ENCODE measurements around the gene DGKG. TPM values are rescaled to one million over a fixed set of nuclear protein-coding genes. Genes with fewer than 3 reads are reported as not detected.

Gene DGKG
- total RNA-seq, 6 experiments from 2014 or later: 1.5 to 3.6 (median 2.0) TPM

GRCh38 chr3:186365202-186365974 lies 3.4 kb upstream of the DGKG start:
- ATAC-seq: peak in 1 of 4 donors; percentile 10
- DNase-seq: no peak
- H3K4me3 ChIP-seq: no peak overlapping the region
- no peak for TF ChIP-seq CTCF (IDR thresholded peaks at IDR 0.05)
- TF ChIP-seq POLR2A (IDR thresholded peaks at IDR 0.05): no peak
- no peak overlapping the region for H3K27ac ChIP-seq
- H3K4me1 ChIP-seq: peaks cover 0 to 11% (median 0%) of the 10 kb centered on the region in 4 donors
- no peaks in the 10 kb centered on the region for H3K9me3 ChIP-seq
- intact Hi-C loops (cut with DNase I): no loop called here
- H3K36me3 ChIP-seq: no peaks in the 10 kb centered on the region
- 53% methylated on average over 5 of the region's 11 CpGs for whole genome bisulfite sequencing (ENCODE audit: insufficient coverage, low coverage, low lambda C conversion rate, missing lambda C conversion rate)
- H3K27me3 ChIP-seq: peaks cover 0 to 7% of the 10 kb centered on the region in 2 donors

- DNase-seq (no peak), ATAC-seq (no peak)
- H3K36me3 ChIP-seq: no peaks in the 10 kb centered on the region
- H3K27ac ChIP-seq: no peak overlapping the region
- peaks cover 0 to 15% (median 0%) of the 10 kb centered on the region in 4 donors for H3K4me1 ChIP-seq
- intact Hi-C loops (cut with DNase I): no loop called here
- 53% methylated on average over 10 of the region's 10 CpGs for WGBS (ENCODE audit: insufficient coverage, low coverage, low lambda C conversion rate, missing lambda C conversion rate)
- no peaks in the 10 kb centered on the region for H3K9me3 ChIP-seq
- H3K27me3 ChIP-seq: peaks cover 0 to 7% of the 10 kb centered on the region in 2 donors
- no peak for TF ChIP-seq POLR2A (IDR thresholded peaks at IDR 0.05)
- no peak for TF ChIP-seq CTCF (IDR thresholded peaks at IDR 0.05)
- no peak overlapping the region for H3K4me3 ChIP-seq
Observed at GRCh38 chr3:186362988-186363387, 954 bp upstream of the DGKG start.

GRCh38 chr3:186362537-186362842 lies 456 bp upstream of the DGKG start:
- no peak for DNase-seq
- Histone ChIP-seq H3K36me3 (no peaks in the 10 kb centered on the region), H3K9me3 (no peaks in the 10 kb centered on the region), H3K4me1 (peaks cover 0 to 15% (median 0%) of the 10 kb centered on the region in 4 donors), H3K27ac (no peak overlapping the region), H3K4me3 (peak overlapping the region in 2 of 3 donors; percentile 22 to 50), H3K27me3 (peaks cover 0 to 7% of the 10 kb centered on the region in 2 donors)
- ATAC-seq: no peak
- 28% methylated on average over 8 of the region's 9 CpGs for WGBS (ENCODE audit: insufficient coverage, low coverage, low lambda C conversion rate, missing lambda C conversion rate)
- intact Hi-C loops (cut with DNase I): no loop called here
- TF ChIP-seq POLR2A (IDR thresholded peaks at IDR 0.05): no peak
- no peak for TF ChIP-seq CTCF (IDR thresholded peaks at IDR 0.05)

- DNase-seq (no peak), ATAC-seq (peak in 2 of 4 donors; percentile 3 to 4)
- Histone ChIP-seq H3K9me3 (no peaks in the 10 kb centered on the region), H3K27ac (no peak overlapping the region), H3K27me3 (peaks cover 0 to 7% of the 10 kb centered on the region in 2 donors), H3K36me3 (no peaks in the 10 kb centered on the region), H3K4me1 (peaks cover 0 to 15% (median 0%) of the 10 kb centered on the region in 4 donors), H3K4me3 (peak overlapping the region; percentile 22 to 50 (median 29))
- TF ChIP-seq CTCF (IDR thresholded peaks at IDR 0.05) (no peak), POLR2A (IDR thresholded peaks at IDR 0.05) (no peak)
- WGBS (ENCODE audit: insufficient coverage, low coverage, low lambda C conversion rate, missing lambda C conversion rate): 8% methylated on average over 18 of the region's 26 CpGs
- intact Hi-C loops (cut with DNase I): no loop called here
Observed at GRCh38 chr3:186361246-186361761, 730 bp downstream of the DGKG start.

Data from right lobe of liver (tissue), 6 donors.